GM21723 (cell line): ENCODE data around the gene C6orf132.

ENCODE experiments used
- ATAC-seq: cut with Tn5 transposase; IDR thresholded peaks from one replicate; pipeline ENCODE4 v1.9.1; 2021; ENCODE audit warnings: mild to moderate bottlenecking, moderate library complexity; ENCODE audit not compliant: unreplicated experiment

The C6orf132 gene

GRCh38 chr6:42084889-42085288 lies 57.5 kb downstream of the C6orf132 start:
- no peak for ATAC-seq

GRCh38 chr6:42083530-42083929 lies 58.9 kb downstream of the C6orf132 start:
- ATAC-seq, result no peak

GRCh38 chr6:42079941-42080464 lies 62.4 kb downstream of the C6orf132 start:
- ATAC-seq, result no peak

- no peak for ATAC-seq
Measured at GRCh38 chr6:42078386-42078785, 64.0 kb downstream of the C6orf132 start.

GRCh38 chr6:42075159-42075838 lies 67.1 kb downstream of the C6orf132 start:
- no peak for ATAC-seq

GRCh38 chr6:42073287-42073686 lies 69.1 kb downstream of the C6orf132 start:
- no peak for ATAC-seq

GRCh38 chr6:42071881-42072583 lies 70.4 kb downstream of the C6orf132 start:
- no peak for ATAC-seq

GRCh38 chr6:42068872-42069522 lies 73.4 kb downstream of the C6orf132 start:
- ATAC-seq, result no peak

GRCh38 chr6:42068173-42068572 lies 74.2 kb downstream of the C6orf132 start:
- no peak for ATAC-seq

GRCh38 chr6:42066156-42066675 lies 76.2 kb downstream of the C6orf132 start:
- ATAC-seq, result no peak

GRCh38 chr6:42059743-42060142 lies 82.7 kb downstream of the C6orf132 start:
- ATAC-seq, result no peak

- no peak for ATAC-seq
Measured at GRCh38 chr6:42053601-42054000, 88.8 kb downstream of the C6orf132 start.

- ATAC-seq, result no peak
Measured at GRCh38 chr6:42051268-42051653, 91.2 kb downstream of the C6orf132 start.
